NCI-H526 (cell line): ENCODE measurements around the gene ZNF107.
A peak's percentile ranks its signal among the peaks of the same experiment; 100 is the strongest.

Source experiments
- DNase-seq, 2 experiments: peaks; one replicate each; lab custom pipeline; 2025; lab: John Stamatoyannopoulos, UW

The ZNF107 gene

GRCh38 chr7:64665980-64666662, at the start of gene ZNF107:
Gene ZNF107, plus strand, starts transcription at chr7:64666133. Its CDS starts 150 bp downstream, at chr7:64666283.
- peak; percentile 95 to 96 for DNase-seq

GRCh38 chr7:64618785-64619456, 47.0 kb upstream of the ZNF107 start:
- DNase-seq: peak; percentile 3 to 57

GRCh38 chr7:64619705-64620104, 46.2 kb upstream of the ZNF107 start:
- DNase-seq: no peak

GRCh38 chr7:64621656-64622055, 44.3 kb upstream of the ZNF107 start:
- peak in 1 of 2 experiments; percentile 2 for DNase-seq

- peak; percentile 74 to 83 for DNase-seq
Measured at GRCh38 chr7:64625114-64626082, 40.5 kb upstream of the ZNF107 start.

GRCh38 chr7:64626083-64626469, 39.9 kb upstream of the ZNF107 start:
- DNase-seq: no peak

GRCh38 chr7:64626557-64626956, 39.4 kb upstream of the ZNF107 start:
- DNase-seq: no peak

GRCh38 chr7:64628192-64628591, 37.7 kb upstream of the ZNF107 start:
- DNase-seq: no peak

GRCh38 chr7:64628721-64629120, 37.2 kb upstream of the ZNF107 start:
- no peak for DNase-seq

- DNase-seq: peak in 1 of 2 experiments; percentile 42
Measured at GRCh38 chr7:64630496-64630895, 35.4 kb upstream of the ZNF107 start.

GRCh38 chr7:64632029-64632428, 33.9 kb upstream of the ZNF107 start:
- no peak for DNase-seq

- no peak for DNase-seq
Measured at GRCh38 chr7:64633401-64633800, 32.5 kb upstream of the ZNF107 start.

- no peak for DNase-seq
Measured at GRCh38 chr7:64634406-64635062, 31.4 kb upstream of the ZNF107 start.

GRCh38 chr7:64636386-64636785, 29.5 kb upstream of the ZNF107 start:
- peak in 1 of 2 experiments; percentile 7 for DNase-seq

- DNase-seq: no peak
Measured at GRCh38 chr7:64637521-64638445, 28.1 kb upstream of the ZNF107 start.

GRCh38 chr7:64638822-64639221, 27.1 kb upstream of the ZNF107 start:
- DNase-seq: no peak

GRCh38 chr7:64639267-64640001, 26.5 kb upstream of the ZNF107 start:
- DNase-seq: peak in 1 of 2 experiments; percentile 9

- DNase-seq: no peak
Measured at GRCh38 chr7:64640504-64640903, 25.4 kb upstream of the ZNF107 start.

- no peak for DNase-seq
Measured at GRCh38 chr7:64642046-64642445, 23.9 kb upstream of the ZNF107 start.

GRCh38 chr7:64642875-64643274, 23.1 kb upstream of the ZNF107 start:
- DNase-seq: no peak
